Measurements from ENCODE around the gene DBP.

Gene DBP

DNA sequence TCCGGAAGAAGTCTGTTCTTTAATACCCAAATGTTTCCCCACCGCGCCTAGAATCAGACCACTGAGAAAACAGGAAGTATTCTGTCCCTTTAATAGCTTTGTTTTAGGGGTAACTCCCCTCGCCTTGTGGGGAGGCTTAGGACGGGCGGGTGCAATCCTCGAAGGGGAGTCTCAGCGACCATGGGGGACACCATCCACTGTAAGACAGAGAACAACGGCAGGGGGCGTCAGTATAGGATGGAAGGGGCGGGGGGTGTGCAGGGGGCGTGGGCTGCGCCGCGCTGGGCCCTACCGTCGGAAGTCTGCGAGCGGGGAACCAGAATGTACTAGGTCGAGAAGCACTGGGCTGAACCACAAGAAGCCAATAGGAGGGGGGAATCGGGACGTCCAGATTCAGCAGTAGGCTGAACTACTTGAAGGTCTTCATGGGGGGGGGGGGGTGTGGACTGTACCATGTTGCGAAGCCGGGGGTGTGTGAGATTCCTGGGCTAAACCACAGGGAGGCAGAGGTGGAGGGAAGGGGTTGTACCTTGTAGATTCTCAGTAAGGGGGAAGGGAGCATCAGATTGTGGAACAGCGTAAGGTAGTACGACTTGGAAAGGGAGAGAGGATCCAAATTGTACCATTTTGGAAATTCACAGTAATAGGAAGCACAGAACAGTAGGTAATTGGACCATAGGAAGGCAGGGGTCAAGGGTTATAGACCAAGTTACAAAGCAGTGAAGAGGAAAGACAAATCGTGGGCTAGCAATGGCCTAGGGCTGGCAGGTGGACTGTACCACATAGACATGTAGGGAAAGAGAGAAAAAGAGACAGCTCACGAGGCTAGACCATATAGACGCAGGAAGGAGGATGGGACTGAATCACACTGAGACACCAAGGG lies 1.0 kb upstream of the DBP start:
- peak; percentile 86 for DNase-seq (ENCODE audit: low spot score)
- no peak for TF ChIP-seq CTCF (IDR thresholded peaks at IDR 0.05; ENCODE audit: extremely low read depth, missing control alignments)

DNA sequence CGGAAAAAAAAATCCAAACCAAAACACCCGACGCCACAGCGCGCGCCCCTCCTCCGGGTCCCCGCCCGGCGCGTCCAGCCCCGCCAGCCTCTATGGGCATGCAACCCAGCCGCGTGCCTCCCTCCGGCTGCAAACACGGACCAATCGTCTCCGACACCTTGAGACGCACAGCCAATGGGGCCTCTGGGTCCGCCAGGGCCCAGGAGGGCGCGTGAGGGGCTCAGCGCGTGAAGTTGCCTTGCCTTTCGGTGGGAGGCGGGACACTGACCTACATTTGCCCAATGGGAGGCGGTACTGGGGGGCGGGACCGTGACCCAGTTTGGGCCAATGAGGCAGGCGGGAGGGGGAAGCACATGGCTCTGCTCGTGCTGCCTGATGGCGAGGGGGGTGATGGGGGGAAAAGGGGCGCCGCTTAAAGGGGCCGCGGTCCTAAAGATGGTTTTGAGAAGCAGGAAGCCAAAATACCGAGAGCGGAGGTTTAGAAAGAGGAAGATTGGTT lies 319 bp upstream of the DBP start:
- no peak for TF ChIP-seq CTCF (IDR thresholded peaks at IDR 0.05; ENCODE audit: extremely low read depth, missing control alignments)
- DNase-seq (ENCODE audit: low spot score): peak; percentile 95

DNA sequence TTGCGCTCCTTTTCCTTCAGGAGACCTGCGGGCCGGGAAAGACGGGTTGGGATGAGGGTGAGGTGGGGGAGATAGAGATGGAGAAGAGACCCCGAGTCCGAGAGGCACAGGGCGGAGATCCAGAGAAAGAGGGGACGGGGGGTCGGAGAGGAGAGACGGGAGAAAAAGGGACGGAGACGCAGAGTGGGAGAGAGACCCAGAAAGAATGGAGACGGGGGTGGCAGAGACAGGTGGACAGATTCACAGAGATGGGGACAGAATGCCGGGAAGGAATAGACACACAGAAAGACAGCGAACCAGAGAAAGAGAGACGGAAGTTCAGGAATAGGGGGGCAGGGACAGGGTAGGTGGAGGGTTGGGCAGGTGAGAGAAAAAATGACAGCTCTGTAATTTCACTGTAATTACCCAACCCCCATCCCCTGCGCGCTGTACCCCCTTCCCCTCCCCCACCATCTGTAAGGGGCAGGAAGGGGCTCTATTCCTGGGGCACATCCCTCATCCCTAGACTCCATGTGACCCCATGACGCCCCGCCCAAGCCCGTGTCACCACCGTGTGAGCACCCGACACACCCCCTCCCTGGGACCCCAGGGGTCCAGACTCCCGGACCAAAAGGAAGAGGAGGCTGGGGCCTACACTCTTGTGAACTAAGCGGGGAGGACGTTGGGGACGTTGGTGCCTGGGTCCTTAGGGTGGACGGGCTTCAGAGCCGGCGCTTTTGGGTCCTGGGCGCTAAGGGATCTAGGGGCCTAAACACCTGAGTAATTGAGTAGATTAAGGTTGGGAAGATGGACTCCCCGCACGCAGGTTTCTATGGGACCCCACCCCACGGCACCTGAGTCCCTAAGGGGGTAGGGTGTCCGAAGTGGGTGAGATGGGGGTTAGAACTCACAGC lies 967 bp downstream of the DBP start:
- DNase-seq (ENCODE audit: low spot score): no peak
- no peak for TF ChIP-seq CTCF (IDR thresholded peaks at IDR 0.05; ENCODE audit: extremely low read depth, missing control alignments)

GRCh38 chr19:48635263-48635965 lies 1.8 kb downstream of the DBP start:
- DNase-seq (ENCODE audit: low spot score): peak; percentile 93

DNA sequence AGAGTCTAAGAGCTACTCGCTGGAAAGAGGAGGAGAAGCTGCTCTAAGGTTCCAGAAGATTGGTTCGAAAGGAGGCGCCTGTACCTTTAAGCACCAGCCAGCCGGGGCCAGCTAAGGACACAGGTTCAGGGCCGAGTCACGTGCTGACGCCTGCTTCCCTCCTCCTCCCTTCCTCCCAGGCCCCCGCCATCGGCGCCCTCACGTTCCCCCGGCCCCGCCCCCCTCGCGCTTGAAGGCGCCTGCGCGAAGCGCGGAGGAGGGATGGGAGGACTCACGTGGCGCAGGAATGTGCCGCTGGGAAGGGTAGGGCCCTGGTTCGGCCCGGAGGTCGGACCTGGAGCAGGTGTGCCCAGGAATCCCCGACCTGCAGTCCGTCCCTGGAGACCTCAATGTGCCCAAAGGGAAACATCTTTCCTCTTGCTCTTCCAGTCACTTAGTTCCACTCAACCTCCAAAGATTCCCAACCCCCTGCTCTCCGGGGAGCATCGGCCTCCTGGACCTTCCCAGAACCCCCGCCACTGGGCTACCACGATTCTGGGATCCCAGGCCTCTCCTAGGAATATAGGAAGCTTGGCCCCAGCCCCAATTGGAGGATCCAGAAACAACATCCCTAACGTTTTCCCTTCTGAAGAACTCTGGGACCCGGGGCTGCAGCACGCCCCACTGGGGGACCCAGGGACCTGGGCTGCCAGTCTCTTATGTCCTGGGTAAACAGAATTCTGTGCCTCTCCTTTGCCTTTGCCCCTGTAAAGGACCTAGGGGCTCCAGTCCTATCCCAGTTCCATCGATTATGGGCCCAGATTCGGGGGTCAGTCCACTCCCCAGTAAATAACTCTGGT lies 2.5 kb downstream of the DBP start:
- peak; percentile 89 for DNase-seq (ENCODE audit: low spot score)

More at GRCh38 chr19:48635263-48635965, 1.8 kb downstream of the DBP start:
- TF ChIP-seq CTCF (IDR thresholded peaks at IDR 0.05; ENCODE audit: extremely low read depth, missing control alignments): no peak

More for the DNA sequence above, 2.5 kb downstream of the DBP start:
- no peak for TF ChIP-seq CTCF (IDR thresholded peaks at IDR 0.05; ENCODE audit: extremely low read depth, missing control alignments)
